ENCODE data around the gene ZSCAN5B.

GRCh38 chr19:56191115-56191514 lies 6.5 kb downstream of the ZSCAN5B start:
- no peak for TF ChIP-seq EZH2 (IDR thresholded peaks at IDR 0.05; ENCODE audit: borderline replicate concordance, insufficient read depth, low read depth, low read length, poor library complexity, severe bottlenecking)
- TF ChIP-seq, protein P1, sequence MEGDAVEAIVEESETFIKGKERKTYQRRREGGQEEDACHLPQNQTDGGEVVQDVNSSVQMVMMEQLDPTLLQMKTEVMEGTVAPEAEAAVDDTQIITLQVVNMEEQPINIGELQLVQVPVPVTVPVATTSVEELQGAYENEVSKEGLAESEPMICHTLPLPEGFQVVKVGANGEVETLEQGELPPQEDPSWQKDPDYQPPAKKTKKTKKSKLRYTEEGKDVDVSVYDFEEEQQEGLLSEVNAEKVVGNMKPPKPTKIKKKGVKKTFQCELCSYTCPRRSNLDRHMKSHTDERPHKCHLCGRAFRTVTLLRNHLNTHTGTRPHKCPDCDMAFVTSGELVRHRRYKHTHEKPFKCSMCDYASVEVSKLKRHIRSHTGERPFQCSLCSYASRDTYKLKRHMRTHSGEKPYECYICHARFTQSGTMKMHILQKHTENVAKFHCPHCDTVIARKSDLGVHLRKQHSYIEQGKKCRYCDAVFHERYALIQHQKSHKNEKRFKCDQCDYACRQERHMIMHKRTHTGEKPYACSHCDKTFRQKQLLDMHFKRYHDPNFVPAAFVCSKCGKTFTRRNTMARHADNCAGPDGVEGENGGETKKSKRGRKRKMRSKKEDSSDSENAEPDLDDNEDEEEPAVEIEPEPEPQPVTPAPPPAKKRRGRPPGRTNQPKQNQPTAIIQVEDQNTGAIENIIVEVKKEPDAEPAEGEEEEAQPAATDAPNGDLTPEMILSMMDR (IDR thresholded peaks at IDR 0.05): no peak

Measured in B cell (primary cell).